Endothelial cell of umbilical vein (primary cell): Measurements from ENCODE around the gene CASP3. TPM values are rescaled to one million over a fixed set of nuclear protein-coding genes. Genes with fewer than 3 reads are reported as not detected.

Experiments used
- BruUV-seq: library from RNA; stranded (reverse); fragments of 400-500 nt; replicated peaks from 2 replicates; lab custom pipeline; 2021; lab: Mats Ljungman, UMichigan
- CTCF ChIA-PET: fragments of 300-600, 350-600 bp; sonication (Branson Sonifier 250); formaldehyde crosslinking; loops from one replicate; lab custom pipeline; 2021; ENCODE audit warnings: antibody characterized with exemption, inconsistent platforms; lab: Charles Lee
- POLR2A ChIA-PET: fragments of 300-600, 350-600 bp; sonication (Branson Sonifier 250); formaldehyde crosslinking; loops from one replicate; lab custom pipeline; 2021; ENCODE audit warnings: antibody characterized with exemption, inconsistent platforms; lab: Charles Lee
- DNase-seq: peaks from one replicate; pipeline ENCODE4 v3.0.0-alpha.2; 2011; ENCODE audit warnings: low read depth, low spot score
- FAIRE-seq: peaks from 2 replicates; lab custom pipeline; 2011; peaks lifted over from hg19 to GRCh38; lab: Jason Lieb, UNC
- H2AFZ ChIP-seq: 2 replicates; pipeline ENCODE4 v1.6.0; 2012; ENCODE audit warnings: low read depth, low read length, control low read depth, inconsistent platforms
- H3K27ac ChIP-seq: 2 replicates; pipeline ENCODE4 v1.5.1; 2011; ENCODE audit warnings: low read depth, mild to moderate bottlenecking, control low read depth, low read length, moderate library complexity; ENCODE audit not compliant: insufficient read depth
- H3K27me3 ChIP-seq, 2 experiments: 2 replicates each; pipeline versions ENCODE4 v1.6.0 to v1.6.1; 2011; ENCODE audit warnings: low read length in 2 of 2, mixed read lengths in 1 of 2; ENCODE audit not compliant: control insufficient read depth in 2 of 2, insufficient read depth in 2 of 2
- H3K36me3 ChIP-seq, 2 experiments: 2 replicates in 1 of 2; 3 replicates in 1 of 2; pipeline ENCODE4 v1.5.1; 2011; ENCODE audit warnings: low read length in 2 of 2, mild to moderate bottlenecking in 1 of 2, moderate library complexity in 1 of 2; ENCODE audit not compliant: control insufficient read depth in 2 of 2, insufficient read depth in 2 of 2; ENCODE audit errors: extremely low read depth in 1 of 2
- H3K4me1 ChIP-seq: 3 replicates; pipeline ENCODE4 v1.5.1; 2011; ENCODE audit warnings: mild to moderate bottlenecking, low read length; ENCODE audit not compliant: control insufficient read depth, insufficient read depth; ENCODE audit errors: extremely low read depth
- H3K4me2 ChIP-seq: 2 replicates; pipeline ENCODE4 v1.6.1; 2011; ENCODE audit warnings: low read length, control low read depth, mixed read lengths; ENCODE audit not compliant: insufficient read depth
- H3K4me3 ChIP-seq, 3 experiments: fragments of 200-600 bp in 1 of 3; sonication (generic), shearing (Covaris generic) in 1 of 3; replicated peaks in 1 of 3; 2 replicates each; pipeline ENCODE4 v1.5.1; 2011 to 2016; ENCODE audit warnings: control low read depth in 3 of 3, low read length in 3 of 3, mild to moderate bottlenecking in 2 of 3, inconsistent platforms in 1 of 3, low read depth in 1 of 3, moderate library complexity in 1 of 3; ENCODE audit not compliant: insufficient read depth in 1 of 3
- H3K79me2 ChIP-seq: 2 replicates; pipeline ENCODE4 v1.6.0; 2012; ENCODE audit warnings: low read length, inconsistent platforms; ENCODE audit not compliant: control insufficient read depth, insufficient read depth
- H3K9ac ChIP-seq: replicated peaks from 2 replicates; pipeline ENCODE3; 2011; ENCODE audit warnings: low read length, control low read depth; ENCODE audit not compliant: insufficient read depth; ENCODE audit errors: extremely low read depth
- H3K9me1 ChIP-seq: replicated peaks from 3 replicates; pipeline ENCODE4 v1.6.0; 2011; ENCODE audit warnings: mild to moderate bottlenecking, low read length; ENCODE audit not compliant: control insufficient read depth, insufficient read depth; ENCODE audit errors: extremely low read depth
- H3K9me3 ChIP-seq: replicated peaks from 2 replicates; pipeline ENCODE4 v1.5.1; 2012; ENCODE audit warnings: low read length, inconsistent platforms; ENCODE audit not compliant: control insufficient read depth, insufficient read depth
- H4K20me1 ChIP-seq: replicated peaks from 2 replicates; pipeline ENCODE3; 2011; ENCODE audit warnings: mild to moderate bottlenecking, low read length; ENCODE audit not compliant: control insufficient read depth, insufficient read depth; ENCODE audit errors: extremely low read depth
- CTCF ChIP-seq, 2 donors: IDR thresholded peaks; 1 replicate in 1 of 2; 2 replicates in 1 of 2; pipeline ENCODE4 v1.5.1; 2011; ENCODE audit warnings: low read length in 2 of 2, mild to moderate bottlenecking in 2 of 2, moderate library complexity in 2 of 2, control low read depth in 1 of 2, inconsistent platforms in 1 of 2, low read depth in 1 of 2; ENCODE audit not compliant: insufficient read depth in 1 of 2; ENCODE audit errors: extremely low read depth in 1 of 2
- EZH2 ChIP-seq: IDR thresholded peaks from 2 replicates; pipeline ENCODE4 v1.6.1; 2012; ENCODE audit warnings: borderline replicate concordance, low read depth, mild to moderate bottlenecking, moderate library complexity, low read length, inconsistent platforms; ENCODE audit not compliant: severe bottlenecking
- FOS ChIP-seq: IDR thresholded peaks from 2 replicates; pipeline ENCODE4 v1.6.1; 2011; ENCODE audit warnings: mild to moderate bottlenecking, low read length, moderate library complexity, borderline replicate concordance; ENCODE audit not compliant: insufficient read depth
- GATA2 ChIP-seq: IDR thresholded peaks from 2 replicates; pipeline ENCODE4 v1.7.0; 2011; ENCODE audit warnings: low read depth, mild to moderate bottlenecking, moderate library complexity, mixed read lengths, low read length; ENCODE audit not compliant: insufficient read length, insufficient read depth
- JUN ChIP-seq: IDR thresholded peaks from 2 replicates; pipeline ENCODE4 v1.6.1; 2011; ENCODE audit warnings: borderline replicate concordance, low read depth; ENCODE audit not compliant: insufficient read length, insufficient read depth
- MYC ChIP-seq: IDR thresholded peaks from one replicate; pipeline ENCODE4 v1.6.1; 2011; ENCODE audit warnings: mild to moderate bottlenecking, low read depth, low read length
- POLR2A ChIP-seq: IDR thresholded peaks from 2 replicates; pipeline ENCODE4 v1.6.1; 2012; ENCODE audit warnings: low read depth, mild to moderate bottlenecking, control low read depth, low read length
- POLR2AphosphoS5 ChIP-seq: IDR thresholded peaks from 2 replicates; pipeline ENCODE4 v1.6.1; 2012; ENCODE audit warnings: low read depth, mild to moderate bottlenecking, control low read depth, low read length, moderate library complexity; ENCODE audit not compliant: insufficient read depth
- dilution Hi-C: fragments of 300-500 bp; cut with MboI; formaldehyde crosslinking; loops from one replicate; pipeline ENCODE4 v1.15.0; 2019; ENCODE audit warnings: low sequenced_read_pairs; ENCODE audit not compliant: extremely low pct_ligation_motif_present
- intact Hi-C: fragments of 100-400 bp; cut with micrococcal nuclease; formaldehyde crosslinking; loops from one replicate; pipeline ENCODE4 v1.10.0; 2022
- polyA plus RNA-seq, 4 experiments: library from polyadenylated mRNA; depleted of rRNA in 3 of 4; stranded (reverse) in 3 of 4; unstranded in 1 of 4; fragments of >200 nt; gene quantifications; 2 replicates each; pipeline versions ENCODE4 v1.2.1 to v1.2.3, GENCODE V29; 2011 to 2012; ENCODE audit warnings: missing spikeins in 1 of 4
- total RNA-seq: library from RNA; stranded (reverse); gene quantifications from 2 replicates; pipeline ENCODE4 v1.2.3, GENCODE V29; 2021
- TF ChIP-seq, protein P1 (sequence below): IDR thresholded peaks from 2 replicates; pipeline ENCODE4 v1.6.1; 2011; ENCODE audit not compliant: insufficient read depth, insufficient read length

CASP3 gene
- total and polyA plus RNA-seq, 2 donors (not counting 3 experiments of a cell fraction or from before 2014, with no cell fraction given) = 26.0 to 54.5 TPM

DNA sequence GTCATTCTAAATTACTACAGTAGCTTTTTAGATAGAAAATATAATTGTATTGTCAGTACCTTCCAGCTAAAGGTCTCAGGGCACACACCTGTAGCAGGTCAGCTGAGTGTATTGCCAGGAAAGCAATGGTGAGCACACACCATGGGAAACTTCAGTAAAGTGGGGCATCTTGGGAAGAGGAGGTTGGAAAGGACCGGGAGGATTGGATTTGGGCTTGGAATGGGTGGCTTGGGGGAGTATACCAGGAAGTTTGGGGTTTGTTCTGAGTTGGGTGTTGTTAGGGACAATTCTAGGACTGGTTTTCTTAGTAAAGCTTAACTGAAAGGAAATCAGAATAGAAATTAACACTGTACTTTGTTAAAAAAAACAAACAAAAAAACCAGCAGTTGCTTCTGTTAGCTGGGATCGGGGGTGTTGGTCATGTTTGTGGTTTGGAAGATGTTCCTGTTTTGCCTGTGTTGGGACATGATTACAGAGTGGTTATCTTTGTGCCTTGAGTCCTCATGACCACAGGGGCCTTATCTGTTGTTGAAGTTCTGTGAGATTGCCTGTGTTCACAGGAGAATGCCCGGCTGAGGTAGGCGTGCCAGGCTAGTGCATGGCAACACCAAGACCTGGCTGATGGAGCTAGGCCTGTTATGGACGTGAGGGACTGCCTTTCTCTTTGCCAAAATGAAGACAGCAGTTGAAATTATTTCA is 35.4 kb upstream of the CASP3 start:
- no peak overlapping the region for H2AFZ ChIP-seq
- no peaks in the 10 kb centered on the region for H3K27me3 ChIP-seq
- BruUV-seq = no TSS peak
- H3K27ac ChIP-seq = no peak overlapping the region
- no peaks in the 10 kb centered on the region for H3K36me3 ChIP-seq
- CTCF ChIA-PET = interaction anchor here (0.8 to 2.0 kb wide), 2 partner anchors 10 to 25 kb away, joined by 3 to 5 read pairs; no protein-coding TSS in a partner anchor
- POLR2A ChIA-PET = no interaction called here
- FAIRE-seq (no peak), DNase-seq (no peak)
- intact Hi-C loops = no loop called here
- H4K20me1 ChIP-seq = no peaks in the 10 kb centered on the region
- H3K9ac ChIP-seq = no peak overlapping the region
- H3K9me3 ChIP-seq = no peaks in the 10 kb centered on the region
- H3K4me1 ChIP-seq = peaks cover 14% of the 10 kb centered on the region
- H3K4me3 ChIP-seq = no peak overlapping the region
- dilution Hi-C loops = no loop called here
- H3K4me2 ChIP-seq = no peak overlapping the region
- no peaks in the 10 kb centered on the region for H3K79me2 ChIP-seq
- H3K9me1 ChIP-seq = no peaks in the 10 kb centered on the region
- TF ChIP-seq EZH2 = no peak
- TF ChIP-seq GATA2 = no peak

DNA sequence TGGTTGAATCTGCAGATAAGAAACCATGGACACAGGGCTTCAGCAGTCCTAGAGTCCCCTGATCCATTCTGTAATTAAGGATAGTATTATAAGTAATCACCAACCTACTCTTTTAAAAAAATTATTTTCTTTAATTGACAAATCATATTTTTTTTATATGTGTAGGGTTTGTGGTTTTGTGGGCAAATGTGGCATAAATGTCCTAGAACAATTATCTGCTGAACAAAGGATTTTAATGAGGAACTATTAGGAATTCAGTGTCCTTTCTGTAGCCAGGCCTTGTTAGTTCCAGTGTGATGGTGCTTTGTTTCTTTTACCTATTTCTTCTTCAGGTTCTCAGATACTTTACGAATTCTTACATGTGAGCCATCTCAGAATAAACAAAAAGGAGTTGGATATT is 32.7 kb upstream of the CASP3 start:
- TF ChIP-seq POLR2AphosphoS5 = no peak
- no peak for TF ChIP-seq EZH2
- no peak for TF ChIP-seq POLR2A
- no peak for TF ChIP-seq JUN
- TF ChIP-seq GATA2 = no peak
- TF ChIP-seq, protein P1, sequence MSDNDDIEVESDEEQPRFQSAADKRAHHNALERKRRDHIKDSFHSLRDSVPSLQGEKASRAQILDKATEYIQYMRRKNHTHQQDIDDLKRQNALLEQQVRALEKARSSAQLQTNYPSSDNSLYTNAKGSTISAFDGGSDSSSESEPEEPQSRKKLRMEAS = no peak
- TF ChIP-seq FOS = no peak
- TF ChIP-seq CTCF (IDR thresholded peaks at IDR 0.05; ENCODE audit: extremely low read depth in 1 of 2, insufficient read depth in 1 of 2, low read depth in 1 of 2, low read length in 2 of 2) = no peak
- no peak for TF ChIP-seq MYC
- no peaks in the 10 kb centered on the region for H3K79me2 ChIP-seq
- no peak overlapping the region for H3K27ac ChIP-seq
- H3K4me2 ChIP-seq = no peak overlapping the region
- H3K4me3 ChIP-seq = no peak overlapping the region
- no peaks in the 10 kb centered on the region for H3K4me1 ChIP-seq
- H3K9me3 ChIP-seq = no peaks in the 10 kb centered on the region
- intact Hi-C loops = no loop called here
- POLR2A ChIA-PET = no interaction called here
- H4K20me1 ChIP-seq = no peaks in the 10 kb centered on the region
- dilution Hi-C loops = no loop called here
- CTCF ChIA-PET = no interaction called here
- no peak for FAIRE-seq
- no peak overlapping the region for H2AFZ ChIP-seq
- H3K9ac ChIP-seq = no peak overlapping the region
- no peaks in the 10 kb centered on the region for H3K27me3 ChIP-seq
- no peak for DNase-seq
- H3K36me3 ChIP-seq = no peaks in the 10 kb centered on the region
- no peaks in the 10 kb centered on the region for H3K9me1 ChIP-seq
- BruUV-seq = no TSS peak
